SK-N-SH treated with all-trans-retinoic acid at 6 μM for 48 hours (cell line): ENCODE data around the gene CEACAM18.

Experiments used
- GLIS3 ChIP-seq: fragments of 250-450 bp; sonication (Bioruptor Pico); IDR thresholded peaks from 2 replicates; pipeline ENCODE4 v1.5.0; 2020; ENCODE audit warnings: mild to moderate bottlenecking, moderate library complexity
- PATZ1 ChIP-seq: fragments of 250-450 bp; sonication (Bioruptor Pico); IDR thresholded peaks from 2 replicates; pipeline ENCODE4 v1.8.0; 2020; ENCODE audit warnings: mild to moderate bottlenecking, moderate library complexity, borderline replicate concordance
- PPARA ChIP-seq: fragments of 250-450 bp; sonication (Bioruptor Pico); IDR thresholded peaks from 2 replicates; pipeline ENCODE4 v1.5.0; 2020; ENCODE audit warnings: mild to moderate bottlenecking, borderline replicate concordance
- TSHZ2 ChIP-seq: fragments of 250-450 bp; sonication (Bioruptor Pico); IDR thresholded peaks from 2 replicates; pipeline ENCODE4 v1.5.0; 2020; ENCODE audit warnings: mild to moderate bottlenecking, moderate library complexity
- ZNF8 ChIP-seq: fragments of 450-650 bp; formaldehyde crosslinking; IDR thresholded peaks from 2 replicates; pipeline ENCODE4 v1.5.0; 2020; ENCODE audit warnings: mild to moderate bottlenecking, moderate library complexity

GRCh38 chr19:51477344-51477743 is 995 bp upstream of the CEACAM18 start:
- TF ChIP-seq GLIS3 (CRISPR knock-in tag) (no peak), PPARA (no peak), TSHZ2 (CRISPR knock-in tag) (no peak), ZNF8 (CRISPR knock-in tag) (no peak), PATZ1 (CRISPR knock-in tag) (no peak)
